ENCODE results near the gene GABRB3. TPM values are rescaled to one million over a fixed set of nuclear protein-coding genes. Genes with fewer than 3 reads are reported as not detected.

Gene GABRB3
- total and polyA plus RNA-seq, 2 of the 8 experiments (the other 6 are each of a cell fraction or from before 2014, with no cell fraction given) = 98.8 to 163 TPM

DNA sequence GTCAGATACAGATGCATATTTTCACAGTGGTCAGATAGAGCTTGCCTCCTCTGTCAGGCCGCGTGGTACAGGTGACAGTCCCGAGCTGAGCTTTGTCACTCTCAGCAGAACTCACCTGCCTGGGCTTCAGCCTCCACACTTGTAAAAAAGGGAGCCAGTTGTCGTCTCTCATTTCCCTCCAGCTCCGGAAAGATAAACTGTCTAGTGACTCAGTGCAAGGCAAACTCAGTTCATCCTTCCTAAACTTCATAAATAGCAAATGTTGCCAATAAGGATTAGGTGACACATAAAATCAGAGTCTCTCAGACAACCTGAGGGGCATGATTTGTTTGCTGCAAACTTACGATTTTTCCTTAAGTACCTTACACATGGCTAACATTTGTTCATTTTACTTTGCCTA, 116.8 kb downstream of the GABRB3 start:
- no peak overlapping the region for H4K5ac ChIP-seq (ENCODE audit: insufficient read length, low read depth, low read length)
- peaks cover 0 to 1% of the 10 kb centered on the region in 2 experiments for H4K20me1 ChIP-seq (replicated peaks in 1 of 2; ENCODE audit: control insufficient read depth in 1 of 2, insufficient read depth in 2 of 2, low read length in 2 of 2)
- no peaks in the 10 kb centered on the region for H3K23me2 ChIP-seq (ENCODE audit: low read depth, low read length)
- H3K4ac ChIP-seq (replicated peaks; ENCODE audit: insufficient read length, low read depth, low read length) = no peak overlapping the region
- no peak overlapping the region for H2BK12ac ChIP-seq (ENCODE audit: low read depth, low read length)
- H3K23ac ChIP-seq (ENCODE audit: insufficient read length) = no peak overlapping the region
- H3K4me3 ChIP-seq (ENCODE audit: extremely low read depth in 1 of 4, insufficient read depth in 2 of 4, low read depth in 3 of 4, low read length in 4 of 4) = no peak overlapping the region
- H3K36me3 ChIP-seq (ENCODE audit: control insufficient read depth in 2 of 4, insufficient read depth in 4 of 4, low read length in 3 of 4) = no peaks in the 10 kb centered on the region
- no peak overlapping the region for H3K14ac ChIP-seq (ENCODE audit: insufficient read length)
- H2AK5ac ChIP-seq (ENCODE audit: low read depth, low read length) = no peak overlapping the region
- peaks cover 5 to 13% (median 7%) of the 10 kb centered on the region in 4 experiments; a peak in 5 of 7 replicates for H3K4me1 ChIP-seq (replicated peaks in 1 of 4; ENCODE audit: control insufficient read depth in 3 of 4, insufficient read depth in 4 of 4, low read length in 3 of 4)
- H3K18ac ChIP-seq (ENCODE audit: extremely low read depth, low read length) = no peak overlapping the region
- no peak overlapping the region for H4K91ac ChIP-seq (replicated peaks; ENCODE audit: insufficient read length, low read length)
- H2BK120ac ChIP-seq (replicated peaks; ENCODE audit: low read depth, low read length) = no peak overlapping the region
- peaks cover 4% of the 10 kb centered on the region; the same call in 1 of the 2 replicates for H3K79me1 ChIP-seq (ENCODE audit: low read depth, low read length)
- no peak overlapping the region for H3K4me2 ChIP-seq (ENCODE audit: insufficient read depth in 1 of 2, low read depth in 2 of 2, low read length in 2 of 2)
- H3K27ac ChIP-seq (ENCODE audit: low read depth, low read length) = 0 out of 2 replicates have a peak overlapping the region, but pooled peaks have one; percentile 19
- H2BK15ac ChIP-seq (ENCODE audit: low read length) = no peak overlapping the region
- H4K8ac ChIP-seq (ENCODE audit: extremely low read depth, insufficient read depth, low read length) = no peak overlapping the region
- DNase-seq (ENCODE audit: low read depth in 1 of 2, low spot score in 2 of 2) (no peak), FAIRE-seq (no peak)
- WGBS, 2 experiments (ENCODE audit: extremely low coverage in 1 of 2, insufficient coverage in 1 of 2, insufficient read length in 1 of 2, insufficient replicate concordance in 2 of 2, low coverage in 1 of 2, low lambda C conversion rate in 2 of 2, missing lambda C conversion rate in 1 of 2) = 91% methylated on average over 6 of the region's 6 CpGs; no CpG with 5 or more reads in 1 of the 2 experiments
- no peak overlapping the region for H3K9ac ChIP-seq (replicated peaks in 1 of 4; ENCODE audit: extremely low read depth in 1 of 4, low read depth in 3 of 4, low read length in 3 of 4)
- H3K27me3 ChIP-seq (replicated peaks in 1 of 4; ENCODE audit: control insufficient read depth in 3 of 4, extremely low read depth in 1 of 4, insufficient read depth in 3 of 4, low read length in 3 of 4) = no peaks in the 10 kb centered on the region
- no peak overlapping the region for H2AFZ ChIP-seq (ENCODE audit: low read length)
- H2BK5ac ChIP-seq (ENCODE audit: low read depth, low read length) = no peak overlapping the region
- ChIA-PET CTCF (ENCODE audit: partially characterized antibody) (interaction anchor here (0.7 to 1.3 kb wide), 3 partner anchors 9 to 560 kb away, joined by 3 to 4 read pairs (median 3); no protein-coding TSS in a partner anchor), POLR2A (ENCODE audit: partially characterized antibody) (no interaction called here)
- H3K56ac ChIP-seq (replicated peaks; ENCODE audit: insufficient read length, low read depth, low read length) = no peak overlapping the region
- H3K79me2 ChIP-seq (ENCODE audit: control insufficient read depth in 1 of 2, insufficient read depth in 2 of 2, low read length in 2 of 2) = peaks cover 0 to 65% of the 10 kb centered on the region in 2 experiments; a peak in 2 of 4 replicates
- no peak overlapping the region for H2BK20ac ChIP-seq (ENCODE audit: low read length)
- 0 out of 4 replicates have a peak, but pooled peaks cover 0 to 3% of the 10 kb centered on the region in 2 experiments for H3K9me3 ChIP-seq (ENCODE audit: insufficient read depth in 2 of 2, low read depth in 1 of 2, low read length in 1 of 2)
- TF ChIP-seq SIRT6 (IDR thresholded peaks at IDR 0.05; ENCODE audit: low read length) = no peak

Data from H1 (cell line).